Panc1 (cell line): ENCODE data around the gene ERICH3. TPM values are rescaled to one million over a fixed set of nuclear protein-coding genes. Genes with fewer than 3 reads are reported as not detected.

ENCODE experiments used
- ATAC-seq: fragments of 200-7000 bp; cut with Tn5 transposase; 2 replicates; pipeline ENCODE4 v1.9.1; 2020; ENCODE audit warnings: mild to moderate bottlenecking, moderate library complexity
- BruUV-seq: library from RNA; stranded (reverse); fragments of 400-500 nt; replicated peaks from 2 replicates; lab custom pipeline; 2021; lab: Mats Ljungman, UMichigan
- CTCF ChIA-PET: fragments of 300-600 bp; sonication (Branson Sonifier 250); formaldehyde crosslinking; loops from one replicate; lab custom pipeline; 2022; ENCODE audit warnings: antibody characterized with exemption; lab: Charles Lee
- POLR2A ChIA-PET: fragments of 300-600 bp; sonication (Branson Sonifier 250); formaldehyde crosslinking; loops from one replicate; lab custom pipeline; 2022; ENCODE audit warnings: antibody characterized with exemption; lab: Charles Lee
- DNase-seq: peaks from one replicate; pipeline ENCODE4 v3.0.0-alpha.2; 2010; ENCODE audit warnings: low read depth, low spot score
- H3K27ac ChIP-seq: 2 replicates; pipeline ENCODE4 v1.5.1; 2011; ENCODE audit warnings: mild to moderate bottlenecking, low read length, inconsistent platforms
- H3K27me3 ChIP-seq: fragments of 200-500 bp; sonication (Bioruptor generic); 2 replicates; pipeline ENCODE4 v1.6.0; 2014; ENCODE audit warnings: low read length, inconsistent platforms; ENCODE audit not compliant: control insufficient read depth, insufficient read depth
- H3K36me3 ChIP-seq: fragments of 200-500 bp; sonication (Bioruptor generic); 2 replicates; pipeline ENCODE4 v1.5.1; 2014; ENCODE audit warnings: inconsistent platforms, mild to moderate bottlenecking, low read length, moderate library complexity; ENCODE audit not compliant: control insufficient read depth, insufficient read depth
- H3K4me1 ChIP-seq: 2 replicates; pipeline ENCODE4 v1.5.1; 2011; ENCODE audit warnings: inconsistent platforms, mild to moderate bottlenecking, low read length, moderate library complexity; ENCODE audit not compliant: control insufficient read depth, insufficient read depth
- H3K4me3 ChIP-seq, 2 experiments: 2 replicates each; pipeline ENCODE4 v1.5.1; 2011 to 2012; ENCODE audit warnings: low read depth in 2 of 2, low read length in 2 of 2, mild to moderate bottlenecking in 2 of 2, inconsistent platforms in 1 of 2, moderate library complexity in 1 of 2
- H3K9me3 ChIP-seq: fragments of 200-500 bp; sonication (Bioruptor generic); 2 replicates; pipeline ENCODE4 v1.5.1; 2014; ENCODE audit warnings: low read depth, mild to moderate bottlenecking, inconsistent platforms, low read length, moderate library complexity; ENCODE audit not compliant: control insufficient read depth, insufficient read depth
- POLR2AphosphoS5 ChIP-seq: IDR thresholded peaks from 2 replicates; pipeline ENCODE4 v1.6.1; 2012; ENCODE audit warnings: mild to moderate bottlenecking, low read depth, low read length, moderate library complexity
- SIN3A ChIP-seq: IDR thresholded peaks from 2 replicates; pipeline ENCODE4 v1.6.1; 2012; ENCODE audit warnings: low read depth, mild to moderate bottlenecking, low read length, moderate library complexity, borderline replicate concordance; ENCODE audit not compliant: insufficient read depth
- TCF7L2 ChIP-seq: IDR thresholded peaks from 2 replicates; pipeline ENCODE4 v1.6.1; 2011; ENCODE audit warnings: mild to moderate bottlenecking, low read depth, low read length, inconsistent platforms
- in situ Hi-C: cut with HindIII; loops from 2 replicates; pipeline ENCODE4 v1.10.0; 2016; ENCODE audit warnings: low sequenced_read_pairs, low pct_unique_long_range_greater_than_20kb
- intact Hi-C: fragments of 100-400 bp; cut with micrococcal nuclease; formaldehyde crosslinking; loops from one replicate; pipeline ENCODE4 v1.10.0; 2022; ENCODE audit not compliant: unreplicated experiment
- total RNA-seq: library from RNA; stranded (reverse); gene quantifications from one replicate; pipeline ENCODE4 v1.2.1, GENCODE V29; 2021; ENCODE audit not compliant: unreplicated experiment
- TF ChIP-seq, protein P1 (sequence below), 2 experiments: IDR thresholded peaks; 2 replicates each; pipeline ENCODE4 v1.6.1; 2011 to 2012; ENCODE audit warnings: low read depth in 2 of 2, control low read depth in 1 of 2, low read length in 1 of 2, mild to moderate bottlenecking in 1 of 2, moderate library complexity in 1 of 2; ENCODE audit not compliant: insufficient read depth in 1 of 2
- TF ChIP-seq, protein P2 (sequence below): fragments of 450-650 bp; IDR thresholded peaks from 2 replicates; pipeline ENCODE4 v1.5.1; 2017; ENCODE audit warnings: mild to moderate bottlenecking

ERICH3 gene
- total RNA-seq, 1 experiment from 2014 or later, result not detected

GRCh38 chr1:74583397-74583796, 90.2 kb downstream of the ERICH3 start:
- TF ChIP-seq, protein P1, sequence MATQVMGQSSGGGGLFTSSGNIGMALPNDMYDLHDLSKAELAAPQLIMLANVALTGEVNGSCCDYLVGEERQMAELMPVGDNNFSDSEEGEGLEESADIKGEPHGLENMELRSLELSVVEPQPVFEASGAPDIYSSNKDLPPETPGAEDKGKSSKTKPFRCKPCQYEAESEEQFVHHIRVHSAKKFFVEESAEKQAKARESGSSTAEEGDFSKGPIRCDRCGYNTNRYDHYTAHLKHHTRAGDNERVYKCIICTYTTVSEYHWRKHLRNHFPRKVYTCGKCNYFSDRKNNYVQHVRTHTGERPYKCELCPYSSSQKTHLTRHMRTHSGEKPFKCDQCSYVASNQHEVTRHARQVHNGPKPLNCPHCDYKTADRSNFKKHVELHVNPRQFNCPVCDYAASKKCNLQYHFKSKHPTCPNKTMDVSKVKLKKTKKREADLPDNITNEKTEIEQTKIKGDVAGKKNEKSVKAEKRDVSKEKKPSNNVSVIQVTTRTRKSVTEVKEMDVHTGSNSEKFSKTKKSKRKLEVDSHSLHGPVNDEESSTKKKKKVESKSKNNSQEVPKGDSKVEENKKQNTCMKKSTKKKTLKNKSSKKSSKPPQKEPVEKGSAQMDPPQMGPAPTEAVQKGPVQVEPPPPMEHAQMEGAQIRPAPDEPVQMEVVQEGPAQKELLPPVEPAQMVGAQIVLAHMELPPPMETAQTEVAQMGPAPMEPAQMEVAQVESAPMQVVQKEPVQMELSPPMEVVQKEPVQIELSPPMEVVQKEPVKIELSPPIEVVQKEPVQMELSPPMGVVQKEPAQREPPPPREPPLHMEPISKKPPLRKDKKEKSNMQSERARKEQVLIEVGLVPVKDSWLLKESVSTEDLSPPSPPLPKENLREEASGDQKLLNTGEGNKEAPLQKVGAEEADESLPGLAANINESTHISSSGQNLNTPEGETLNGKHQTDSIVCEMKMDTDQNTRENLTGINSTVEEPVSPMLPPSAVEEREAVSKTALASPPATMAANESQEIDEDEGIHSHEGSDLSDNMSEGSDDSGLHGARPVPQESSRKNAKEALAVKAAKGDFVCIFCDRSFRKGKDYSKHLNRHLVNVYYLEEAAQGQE (IDR thresholded peaks at IDR 0.05; ENCODE audit: insufficient read depth in 1 of 2, low read depth in 2 of 2, low read length in 1 of 2), result no peak
- TF ChIP-seq, protein P2, sequence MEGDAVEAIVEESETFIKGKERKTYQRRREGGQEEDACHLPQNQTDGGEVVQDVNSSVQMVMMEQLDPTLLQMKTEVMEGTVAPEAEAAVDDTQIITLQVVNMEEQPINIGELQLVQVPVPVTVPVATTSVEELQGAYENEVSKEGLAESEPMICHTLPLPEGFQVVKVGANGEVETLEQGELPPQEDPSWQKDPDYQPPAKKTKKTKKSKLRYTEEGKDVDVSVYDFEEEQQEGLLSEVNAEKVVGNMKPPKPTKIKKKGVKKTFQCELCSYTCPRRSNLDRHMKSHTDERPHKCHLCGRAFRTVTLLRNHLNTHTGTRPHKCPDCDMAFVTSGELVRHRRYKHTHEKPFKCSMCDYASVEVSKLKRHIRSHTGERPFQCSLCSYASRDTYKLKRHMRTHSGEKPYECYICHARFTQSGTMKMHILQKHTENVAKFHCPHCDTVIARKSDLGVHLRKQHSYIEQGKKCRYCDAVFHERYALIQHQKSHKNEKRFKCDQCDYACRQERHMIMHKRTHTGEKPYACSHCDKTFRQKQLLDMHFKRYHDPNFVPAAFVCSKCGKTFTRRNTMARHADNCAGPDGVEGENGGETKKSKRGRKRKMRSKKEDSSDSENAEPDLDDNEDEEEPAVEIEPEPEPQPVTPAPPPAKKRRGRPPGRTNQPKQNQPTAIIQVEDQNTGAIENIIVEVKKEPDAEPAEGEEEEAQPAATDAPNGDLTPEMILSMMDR, result no peak
- TF ChIP-seq SIN3A, result no peak
- TF ChIP-seq TCF7L2, result no peak
- no peak for TF ChIP-seq POLR2AphosphoS5
- intact Hi-C loops (no loop called here), in situ Hi-C loops (no loop called here)
- H3K27ac ChIP-seq, result no peak overlapping the region
- no TSS peak for BruUV-seq
- H3K4me3 ChIP-seq, result no peak overlapping the region
- H3K27me3 ChIP-seq, result no peaks in the 10 kb centered on the region
- no peaks in the 10 kb centered on the region for H3K4me1 ChIP-seq
- ATAC-seq (no peak), DNase-seq (no peak)
- CTCF ChIA-PET, result no interaction called here
- peaks cover 3% of the 10 kb centered on the region; the same call in 1 of the 2 replicates for H3K9me3 ChIP-seq
- no peaks in the 10 kb centered on the region for H3K36me3 ChIP-seq
- POLR2A ChIA-PET, result no interaction called here

- no peak overlapping the region for H3K27ac ChIP-seq
- no peak for ATAC-seq
- intact Hi-C loops (no loop called here), in situ Hi-C loops (no loop called here)
- CTCF ChIA-PET, result no interaction called here
- POLR2A ChIA-PET, result interaction anchor here (0.7 kb wide), 1 partner anchor 8 kb away, joined by 5 read pairs; no protein-coding TSS in a partner anchor
- H3K4me1 ChIP-seq, result no peaks in the 10 kb centered on the region
- TF ChIP-seq POLR2AphosphoS5 (no peak), SIN3A (no peak), TCF7L2 (no peak)
- TF ChIP-seq, protein P1 (IDR thresholded peaks at IDR 0.05; ENCODE audit: insufficient read depth in 1 of 2, low read depth in 2 of 2, low read length in 1 of 2), result no peak
- TF ChIP-seq, protein P2, result no peak
- no TSS peak for BruUV-seq
- H3K9me3 ChIP-seq, result no peaks in the 10 kb centered on the region
- H3K27me3 ChIP-seq, result no peaks in the 10 kb centered on the region
- DNase-seq, result no peak
- H3K4me3 ChIP-seq, result no peak overlapping the region
- no peaks in the 10 kb centered on the region for H3K36me3 ChIP-seq
Observed at GRCh38 chr1:74579425-74579824, 94.2 kb downstream of the ERICH3 start.
